Stimulated activated naive CD8-positive, alpha-beta T cell treated with anti-CD3 and anti-CD28 coated beads, Interleukin-15, amount 100 ng/mL, for 72 hours (primary cell): Measurements from ENCODE around the gene TBL2.
"Not testable (repeated sequence)": the region's sequence is repeated elsewhere in the genome, so short reads cannot be mapped to it uniquely, and the experiment has no call there.

Source experiments
- ATAC-seq: fragments of 150-1000 bp; cut with Tn5 transposase; 2 replicates; pipeline ENCODE4 v1.10.0; 2021; ENCODE audit warnings: mild to moderate bottlenecking, moderate library complexity
- DNase-seq, 2 donors: peaks; one replicate each; pipeline ENCODE4 v3.0.0; 2021 to 2022
- H3K27ac Mint-ChIP-seq, 2 donors: one replicate each; pipeline ENCODE4 v1.8.0; 2022; ENCODE audit warnings: mild to moderate bottlenecking in 2 of 2, mixed read lengths in 2 of 2, moderate library complexity in 2 of 2
- H3K27me3 Mint-ChIP-seq: one replicate; pipeline ENCODE4 v1.8.0; 2022; ENCODE audit warnings: mixed read lengths
- H3K4me1 Mint-ChIP-seq: one replicate; pipeline ENCODE4 v1.8.0; 2022; ENCODE audit warnings: mild to moderate bottlenecking, mixed read lengths
- H3K4me3 Mint-ChIP-seq, 2 donors: one replicate each; pipeline ENCODE4 v1.8.0; 2022; ENCODE audit warnings: mild to moderate bottlenecking in 2 of 2, mixed read lengths in 2 of 2, moderate library complexity in 1 of 2
- H3K9me3 Mint-ChIP-seq, 2 donors: one replicate each; pipeline ENCODE4 v1.8.0; 2022; ENCODE audit warnings: mixed read lengths in 2 of 2

The TBL2 gene

DNA sequence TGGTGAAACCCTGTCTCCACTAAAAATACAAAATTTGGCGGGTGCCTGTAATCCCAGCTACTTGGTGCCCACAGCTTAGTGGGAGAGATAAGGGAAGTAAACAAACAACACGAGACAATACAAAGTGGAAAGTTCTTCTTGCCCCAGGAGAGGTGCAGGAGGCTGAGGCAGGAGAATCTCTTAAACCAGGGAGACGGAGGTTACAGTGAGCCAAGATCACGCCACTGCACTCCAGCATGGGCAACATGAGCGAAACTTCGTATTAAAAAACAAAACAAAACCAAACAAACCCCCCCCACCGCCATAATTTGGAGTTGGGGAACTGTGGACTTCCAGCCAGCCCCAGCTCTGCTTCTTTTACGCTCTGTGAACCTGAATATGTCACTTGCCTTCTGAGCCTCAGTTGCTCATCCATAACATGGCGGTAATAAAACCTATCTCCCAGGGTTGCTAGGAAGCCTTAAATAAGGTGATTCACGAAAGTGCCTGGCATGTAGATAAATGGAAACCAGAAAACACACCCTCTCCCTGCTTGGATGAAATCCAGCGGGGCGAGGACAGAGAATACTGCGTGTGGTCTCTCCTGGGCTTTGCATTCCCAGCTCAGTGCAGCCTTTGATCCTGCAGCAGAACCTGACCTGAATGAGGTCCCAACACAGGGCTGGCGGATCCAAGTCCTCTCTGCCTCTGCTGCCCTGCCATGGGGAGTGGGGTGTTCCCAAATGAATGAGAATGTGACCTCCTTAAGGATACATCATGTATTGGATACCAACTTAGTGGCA lies 35.8 kb upstream of the TBL2 start:
- DNase-seq (no peak), ATAC-seq (no peak)
- Mint-ChIP-seq H3K27ac (no peak overlapping the region), H3K9me3 (no peaks in the 10 kb centered on the region), H3K27me3 (peaks cover 70% of the 10 kb centered on the region), H3K4me3 (no peak overlapping the region), H3K4me1 (no peaks in the 10 kb centered on the region)

DNA sequence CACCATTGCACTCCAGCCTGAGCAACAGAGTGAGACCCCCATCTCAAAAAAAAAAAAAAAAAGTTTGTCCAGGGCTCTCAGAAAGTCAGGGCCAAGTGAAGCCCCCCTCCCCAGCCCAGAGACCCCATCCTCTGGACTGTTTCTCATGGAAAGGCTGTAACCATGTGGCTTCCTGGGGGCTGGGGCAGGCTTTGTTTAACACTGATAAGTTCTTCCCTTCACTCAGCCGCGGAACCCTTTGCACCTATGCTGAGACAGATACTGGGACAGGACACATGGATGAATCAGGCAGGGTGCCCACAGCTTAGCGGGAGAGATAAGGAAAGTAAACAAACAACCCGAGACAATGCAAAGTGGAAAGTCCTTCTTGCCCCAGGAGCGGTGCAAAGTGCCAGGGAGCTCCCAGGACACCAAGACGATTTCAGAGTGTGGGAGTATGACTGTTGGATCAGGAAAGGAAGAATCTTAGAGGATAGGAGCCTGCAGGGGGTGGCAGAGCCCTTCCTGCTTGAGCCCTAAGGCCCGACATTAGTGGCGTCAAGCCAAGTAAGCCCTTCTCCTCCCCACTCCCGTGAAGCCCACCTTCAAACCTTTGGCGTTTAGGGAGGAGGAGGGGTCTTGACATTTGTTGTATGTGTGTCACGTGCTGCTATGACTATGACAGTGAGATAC lies 34.4 kb upstream of the TBL2 start:
- no peaks in the 10 kb centered on the region for H3K9me3 Mint-ChIP-seq
- H3K4me1 Mint-ChIP-seq = no peaks in the 10 kb centered on the region
- no peak overlapping the region for H3K4me3 Mint-ChIP-seq
- DNase-seq (no peak), ATAC-seq (no peak)
- no peak overlapping the region for H3K27ac Mint-ChIP-seq
- peaks cover 75% of the 10 kb centered on the region for H3K27me3 Mint-ChIP-seq

DNA sequence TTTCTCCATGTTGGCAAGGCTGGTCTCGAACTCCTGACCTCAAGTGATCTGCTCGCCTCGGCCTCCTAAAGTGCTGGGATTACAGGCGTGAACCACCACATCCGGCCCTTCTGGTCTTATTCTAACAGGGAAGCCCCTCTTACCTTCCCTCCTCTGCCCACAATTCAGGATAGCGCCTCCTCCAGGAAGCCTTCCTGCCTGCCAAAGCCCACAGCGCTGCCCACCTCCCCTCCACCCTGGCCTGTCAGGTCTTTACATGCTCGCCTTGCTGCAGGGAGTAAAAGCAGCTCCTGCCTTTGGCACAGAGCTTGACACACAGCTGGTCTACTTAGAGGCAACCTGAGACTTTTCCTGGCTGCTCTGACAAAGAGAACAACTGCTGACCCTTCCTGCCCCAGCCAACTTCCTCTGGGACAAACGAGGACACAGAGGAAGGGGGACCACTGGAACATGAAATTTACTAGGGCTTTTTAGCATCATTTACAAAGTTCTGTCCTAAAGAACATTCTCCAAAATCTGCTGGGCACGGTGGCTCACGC lies 32.7 kb upstream of the TBL2 start:
- Mint-ChIP-seq H3K27ac (peak overlapping the region in 1 of 2 donors; percentile 30), H3K9me3 (no peaks in the 10 kb centered on the region), H3K4me3 (no peak overlapping the region), H3K4me1 (peaks cover 4% of the 10 kb centered on the region), H3K27me3 (peaks cover 90% of the 10 kb centered on the region)
- no peak for DNase-seq
- no peak for ATAC-seq

DNA sequence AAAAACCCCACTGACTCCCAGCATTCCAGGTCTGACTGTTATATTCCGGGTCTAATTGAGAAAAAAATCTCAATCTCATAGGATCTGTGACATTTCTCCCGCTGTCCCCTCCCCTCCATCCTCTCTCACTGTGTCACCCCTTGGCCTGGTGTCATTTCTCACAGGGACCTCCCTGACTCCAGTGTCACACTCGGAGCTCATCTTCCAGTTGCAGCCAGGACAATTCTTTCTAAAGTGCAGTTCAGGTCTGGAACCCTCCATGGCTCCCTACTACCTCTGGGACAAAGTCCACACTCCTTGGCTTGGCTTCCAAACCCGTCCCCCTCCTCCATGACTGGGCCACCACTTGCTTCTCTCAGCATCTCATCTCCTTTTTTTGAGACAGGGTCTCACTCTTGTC lies 31.7 kb upstream of the TBL2 start:
- no peak overlapping the region for H3K27ac Mint-ChIP-seq
- H3K9me3 Mint-ChIP-seq = no peaks in the 10 kb centered on the region
- H3K4me1 Mint-ChIP-seq = peaks cover 4% of the 10 kb centered on the region
- peaks cover 92% of the 10 kb centered on the region for H3K27me3 Mint-ChIP-seq
- ATAC-seq (no peak), DNase-seq (no peak)
- no peak overlapping the region for H3K4me3 Mint-ChIP-seq

- not testable (repeated sequence) for H3K27ac Mint-ChIP-seq, H3K4me1 Mint-ChIP-seq, ATAC-seq, H3K9me3 Mint-ChIP-seq, DNase-seq, H3K4me3 Mint-ChIP-seq
- peaks cover 74% of the 10 kb centered on the region for H3K27me3 Mint-ChIP-seq
These were observed 29.3 kb upstream of the TBL2 start for GRCh38 chr7:73607692-73607983.

- Mint-ChIP-seq H3K27ac (no peak overlapping the region), H3K9me3 (no peaks in the 10 kb centered on the region), H3K4me1 (peaks cover 4% of the 10 kb centered on the region), H3K27me3 (peaks cover 69% of the 10 kb centered on the region), H3K4me3 (no peak overlapping the region)
- ATAC-seq = peak; percentile 81
- DNase-seq = peak; percentile 66 to 71
These were observed 28.7 kb upstream of the TBL2 start for GRCh38 chr7:73606801-73607691.

GRCh38 chr7:73605601-73606220 lies 27.3 kb upstream of the TBL2 start:
- H3K27me3 Mint-ChIP-seq = peaks cover 56% of the 10 kb centered on the region
- H3K4me1 Mint-ChIP-seq = peaks cover 4% of the 10 kb centered on the region
- no peak overlapping the region for H3K4me3 Mint-ChIP-seq
- DNase-seq = no peak
- no peak for ATAC-seq
- H3K27ac Mint-ChIP-seq = no peak overlapping the region
- H3K9me3 Mint-ChIP-seq = no peaks in the 10 kb centered on the region

DNA sequence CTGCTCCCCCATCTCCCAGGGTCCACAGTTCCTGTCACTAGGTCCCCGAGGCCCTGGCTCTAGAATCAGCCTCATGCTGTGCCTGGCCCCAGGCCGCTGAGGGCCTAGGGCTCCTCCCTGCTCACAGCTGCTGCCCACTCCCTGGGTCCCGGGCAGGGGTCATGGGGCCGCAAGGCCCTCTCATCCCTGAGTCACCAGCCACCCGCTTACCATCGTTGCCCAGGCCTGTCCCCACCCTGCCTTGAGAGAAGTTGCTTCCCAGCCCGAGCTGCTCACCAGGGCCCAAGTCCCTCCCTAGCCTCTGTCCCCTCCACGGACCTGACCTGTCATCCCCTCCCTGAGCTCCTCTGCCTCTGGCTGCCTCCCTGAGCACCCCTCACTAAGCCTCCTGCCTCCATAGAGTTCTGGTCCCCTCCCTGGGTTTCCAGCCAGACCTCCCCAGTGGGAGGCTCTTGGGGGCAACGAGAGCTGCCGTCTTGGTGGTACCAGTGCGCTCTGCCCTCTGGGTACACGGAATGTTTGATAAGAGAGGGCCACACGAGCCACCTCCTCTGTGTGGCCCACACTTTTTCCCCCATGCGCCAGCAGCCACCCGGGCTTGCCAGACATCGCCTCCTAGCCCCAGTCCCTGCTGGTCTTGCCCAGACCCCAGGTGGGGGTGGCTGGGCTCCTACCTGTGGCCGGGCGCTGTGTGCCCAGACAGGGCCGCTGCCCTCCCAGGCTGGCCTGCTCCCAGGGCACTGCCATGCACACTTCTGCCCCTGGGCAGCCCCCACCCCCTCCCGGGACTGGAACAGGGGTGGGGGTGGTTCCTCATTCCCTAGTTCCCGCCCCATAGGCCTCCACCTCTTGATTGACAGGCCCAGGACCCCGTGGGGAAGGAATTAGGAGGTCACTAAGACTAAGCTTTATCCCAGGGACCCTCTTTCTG lies 24.6 kb upstream of the TBL2 start:
- ATAC-seq (no peak), DNase-seq (no peak)
- H3K4me1 Mint-ChIP-seq = peaks cover 4% of the 10 kb centered on the region
- H3K4me3 Mint-ChIP-seq = no peak overlapping the region
- H3K27me3 Mint-ChIP-seq = peaks cover 47% of the 10 kb centered on the region
- H3K9me3 Mint-ChIP-seq = no peaks in the 10 kb centered on the region
- no peak overlapping the region for H3K27ac Mint-ChIP-seq

DNA sequence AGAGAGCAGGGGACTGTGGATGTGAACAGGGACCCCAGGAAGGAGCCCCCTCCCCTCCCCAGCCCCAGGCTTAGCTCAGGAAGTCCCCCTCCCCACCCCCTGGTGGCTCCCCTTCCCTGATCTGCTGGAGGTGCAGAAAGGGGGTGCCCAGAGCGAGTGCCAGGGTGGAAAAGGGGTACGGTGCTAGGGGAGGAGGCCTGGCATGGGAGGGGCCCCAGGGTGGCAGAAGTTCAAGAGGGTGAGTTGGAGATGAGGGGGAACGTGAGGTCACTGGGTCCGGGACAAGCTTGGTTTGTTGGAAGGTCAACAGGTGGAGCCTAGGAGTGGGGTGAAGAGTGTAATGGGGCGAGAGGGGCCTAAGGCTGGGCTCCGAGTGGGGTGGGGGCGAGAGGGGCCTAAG lies 21.5 kb upstream of the TBL2 start:
- no peaks in the 10 kb centered on the region for H3K9me3 Mint-ChIP-seq
- no peaks in the 10 kb centered on the region for H3K4me1 Mint-ChIP-seq
- peaks cover 31% of the 10 kb centered on the region for H3K27me3 Mint-ChIP-seq
- ATAC-seq (no peak), DNase-seq (no peak)
- H3K4me3 Mint-ChIP-seq = no peak overlapping the region
- no peak overlapping the region for H3K27ac Mint-ChIP-seq

- Mint-ChIP-seq H3K27ac (no peak overlapping the region), H3K4me3 (no peak overlapping the region), H3K9me3 (no peaks in the 10 kb centered on the region), H3K27me3 (peaks cover 31% of the 10 kb centered on the region), H3K4me1 (no peaks in the 10 kb centered on the region)
- DNase-seq (no peak), ATAC-seq (no peak)
These were observed 20.9 kb upstream of the TBL2 start for GRCh38 chr7:73599151-73599882.

- no peak overlapping the region for H3K4me3 Mint-ChIP-seq
- H3K27me3 Mint-ChIP-seq = peaks cover 34% of the 10 kb centered on the region
- no peaks in the 10 kb centered on the region for H3K4me1 Mint-ChIP-seq
- no peak overlapping the region for H3K27ac Mint-ChIP-seq
- no peaks in the 10 kb centered on the region for H3K9me3 Mint-ChIP-seq
- ATAC-seq = no peak
- no peak for DNase-seq
These were observed 19.8 kb upstream of the TBL2 start for GRCh38 chr7:73597978-73598782.

DNA sequence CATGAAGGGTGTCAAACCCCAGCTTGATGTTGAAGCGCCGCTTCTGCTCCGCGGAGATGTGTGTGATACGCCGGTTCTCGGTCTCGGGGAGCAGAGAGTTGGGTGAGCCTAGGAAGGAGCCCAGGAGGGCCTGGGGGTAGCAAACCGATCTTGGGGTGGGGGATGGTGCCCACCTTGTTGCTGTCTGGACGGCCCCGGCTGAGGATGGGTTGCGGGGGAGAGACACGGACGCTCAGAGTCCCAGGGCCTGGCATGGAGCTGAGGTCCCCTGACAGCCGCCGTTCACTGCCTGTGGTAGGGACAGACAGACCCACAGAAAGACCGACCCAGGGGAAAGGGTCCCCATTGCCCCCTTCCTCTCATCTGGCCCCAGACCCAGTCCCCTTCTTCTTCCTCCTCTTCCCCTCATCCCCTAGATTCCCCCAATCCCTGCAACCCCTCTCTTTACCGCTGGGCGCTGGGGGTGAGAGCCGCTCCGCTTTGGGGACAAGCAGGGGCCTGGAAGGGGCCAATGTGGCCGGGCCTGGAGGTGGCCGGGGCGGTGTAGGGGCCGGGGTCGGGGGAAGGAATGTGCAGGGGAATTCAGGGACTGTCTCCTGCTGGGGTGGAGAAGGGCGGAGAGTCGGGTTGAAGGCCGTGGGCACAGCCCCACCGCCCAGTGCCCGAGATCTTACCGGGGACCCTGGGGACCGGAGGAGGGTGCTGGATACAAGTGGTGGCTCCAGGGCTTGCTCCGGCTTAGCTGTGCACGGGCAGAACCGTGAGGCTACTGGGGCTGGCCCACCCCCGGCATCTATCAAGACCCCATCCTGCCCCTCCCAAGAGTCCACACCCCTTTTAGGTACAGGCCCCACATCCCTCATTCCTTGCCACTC lies 18.0 kb upstream of the TBL2 start:
- Mint-ChIP-seq H3K27ac (no peak overlapping the region), H3K4me1 (no peaks in the 10 kb centered on the region), H3K27me3 (peaks cover 28% of the 10 kb centered on the region), H3K9me3 (no peaks in the 10 kb centered on the region), H3K4me3 (no peak overlapping the region)
- no peak for ATAC-seq
- no peak for DNase-seq

DNA sequence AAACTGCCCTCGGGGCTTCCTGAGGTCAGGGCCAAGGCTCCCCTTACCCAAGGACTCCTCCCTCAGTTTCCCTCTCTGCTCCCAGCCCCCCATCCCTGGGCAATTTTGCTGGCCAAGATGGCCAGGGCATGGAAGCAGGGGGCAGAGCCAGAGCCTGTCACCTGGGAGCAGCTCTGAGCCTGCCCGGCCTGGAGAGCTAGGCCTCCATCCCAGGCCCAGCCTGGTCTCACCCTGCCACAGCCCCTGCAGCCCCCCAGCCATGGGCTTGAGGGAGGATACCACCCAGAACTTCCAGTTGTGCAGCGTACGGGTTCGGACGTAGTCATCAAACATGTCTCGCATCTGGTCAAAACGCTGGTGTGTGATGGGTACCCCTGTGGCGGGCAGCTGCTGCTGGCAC lies 17.0 kb upstream of the TBL2 start:
- no peak overlapping the region for H3K27ac Mint-ChIP-seq
- H3K4me1 Mint-ChIP-seq = no peaks in the 10 kb centered on the region
- no peak for ATAC-seq
- H3K9me3 Mint-ChIP-seq = no peaks in the 10 kb centered on the region
- DNase-seq = no peak
- peaks cover 28% of the 10 kb centered on the region for H3K27me3 Mint-ChIP-seq
- H3K4me3 Mint-ChIP-seq = no peak overlapping the region
